Measurements from ENCODE around the gene ITIH1.
"Not testable (repeated sequence)": the region's sequence is repeated elsewhere in the genome, so short reads cannot be mapped to it uniquely, and the experiment has no call there.

ITIH1 gene

GRCh38 chr3:52774901-52775864 lies 2.2 kb upstream of the ITIH1 start:
- in situ Hi-C loops (cut with MboI; ENCODE audit: low sequenced_read_pairs): no loop called here

GRCh38 chr3:52775877-52776276 lies 1.5 kb upstream of the ITIH1 start:
- in situ Hi-C loops (cut with MboI; ENCODE audit: low sequenced_read_pairs): no loop called here

GRCh38 chr3:52776486-52776885 lies 913 bp upstream of the ITIH1 start:
- in situ Hi-C loops (cut with MboI; ENCODE audit: low sequenced_read_pairs): not testable (repeated sequence)

- in situ Hi-C loops (cut with MboI; ENCODE audit: low sequenced_read_pairs): no loop called here
Observed at GRCh38 chr3:52777959-52778805, 783 bp downstream of the ITIH1 start.

- in situ Hi-C loops (cut with MboI; ENCODE audit: low sequenced_read_pairs): no loop called here
Observed at GRCh38 chr3:52779011-52779836, 1.8 kb downstream of the ITIH1 start.

- in situ Hi-C loops (cut with MboI; ENCODE audit: low sequenced_read_pairs): no loop called here
Observed at GRCh38 chr3:52779837-52780585, 2.6 kb downstream of the ITIH1 start.

GRCh38 chr3:52781741-52782140 lies 4.3 kb downstream of the ITIH1 start:
- in situ Hi-C loops (cut with MboI; ENCODE audit: low sequenced_read_pairs): no loop called here

GRCh38 chr3:52782412-52783210 lies 5.2 kb downstream of the ITIH1 start:
- in situ Hi-C loops (cut with MboI; ENCODE audit: low sequenced_read_pairs): no loop called here

GRCh38 chr3:52783211-52783555 lies 5.8 kb downstream of the ITIH1 start:
- in situ Hi-C loops (cut with MboI; ENCODE audit: low sequenced_read_pairs): no loop called here

GRCh38 chr3:52784021-52784621 lies 6.7 kb downstream of the ITIH1 start:
- in situ Hi-C loops (cut with MboI; ENCODE audit: low sequenced_read_pairs): no loop called here

- in situ Hi-C loops (cut with MboI; ENCODE audit: low sequenced_read_pairs): no loop called here
Observed at GRCh38 chr3:52784931-52785590, 7.7 kb downstream of the ITIH1 start.

- in situ Hi-C loops (cut with MboI; ENCODE audit: low sequenced_read_pairs): no loop called here
Observed at GRCh38 chr3:52786330-52787215, 9.2 kb downstream of the ITIH1 start.

GRCh38 chr3:52787246-52787645 lies 9.8 kb downstream of the ITIH1 start:
- in situ Hi-C loops (cut with MboI; ENCODE audit: low sequenced_read_pairs): no loop called here

- in situ Hi-C loops (cut with MboI; ENCODE audit: low sequenced_read_pairs): no loop called here
Observed at GRCh38 chr3:52787672-52788625, 10.6 kb downstream of the ITIH1 start.

GRCh38 chr3:52788890-52789745 lies 11.7 kb downstream of the ITIH1 start:
- in situ Hi-C loops (cut with MboI; ENCODE audit: low sequenced_read_pairs): no loop called here

GRCh38 chr3:52789746-52790040 lies 12.3 kb downstream of the ITIH1 start:
- in situ Hi-C loops (cut with MboI; ENCODE audit: low sequenced_read_pairs): no loop called here

All from hTERT RPE-1 (cell line).